ENCODE data around the gene KASH5. TPM values are rescaled to one million over a fixed set of nuclear protein-coding genes. Genes with fewer than 3 reads are reported as not detected.
"Not testable (repeated sequence)": the region's sequence is repeated elsewhere in the genome, so short reads cannot be mapped to it uniquely, and the experiment has no call there.

KASH5 gene
- total RNA-seq, 1 experiment from 2014 or later, result not detected

DNA sequence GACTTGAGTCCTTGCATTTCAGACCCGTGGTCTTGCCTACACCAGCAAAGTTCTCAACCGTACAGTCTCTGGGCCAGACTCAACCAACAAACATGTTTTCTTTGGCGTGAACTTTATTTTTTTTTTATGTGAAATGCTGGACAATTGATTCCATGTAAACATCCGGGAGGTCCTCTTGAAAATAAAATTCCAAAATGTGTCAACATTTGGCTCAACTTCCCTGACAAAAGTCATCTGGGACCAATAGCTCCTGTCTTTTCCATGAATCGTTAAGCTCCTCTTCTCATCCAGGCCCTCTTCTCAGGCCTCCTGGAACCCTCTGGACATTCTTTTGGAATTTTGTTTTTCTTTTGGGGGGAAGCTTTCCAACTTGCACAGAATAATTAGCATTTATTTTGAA, 67.7 kb downstream of the KASH5 start:
- DNase-seq (ENCODE audit: low spot score), result no peak

DNA sequence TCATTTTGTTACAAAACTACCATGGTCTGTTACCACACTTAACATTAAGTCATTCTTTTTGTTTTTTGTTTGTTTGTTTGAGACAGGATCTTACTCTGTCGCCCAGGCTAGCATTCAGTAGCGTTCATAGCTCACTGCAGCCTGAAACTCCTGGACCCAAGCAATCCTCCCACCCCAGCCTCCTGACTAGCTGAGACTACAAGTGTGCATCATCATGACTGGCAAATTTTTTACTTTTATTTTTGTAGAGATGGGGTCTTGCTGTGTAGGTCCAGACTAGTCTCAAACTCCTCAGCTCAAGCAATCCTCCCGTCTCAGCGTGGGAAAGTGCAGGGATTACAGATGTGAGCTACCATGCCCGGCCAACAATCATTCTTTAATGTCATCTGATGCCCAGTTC, 68.3 kb downstream of the KASH5 start:
- no peak for DNase-seq (ENCODE audit: low spot score)

DNA sequence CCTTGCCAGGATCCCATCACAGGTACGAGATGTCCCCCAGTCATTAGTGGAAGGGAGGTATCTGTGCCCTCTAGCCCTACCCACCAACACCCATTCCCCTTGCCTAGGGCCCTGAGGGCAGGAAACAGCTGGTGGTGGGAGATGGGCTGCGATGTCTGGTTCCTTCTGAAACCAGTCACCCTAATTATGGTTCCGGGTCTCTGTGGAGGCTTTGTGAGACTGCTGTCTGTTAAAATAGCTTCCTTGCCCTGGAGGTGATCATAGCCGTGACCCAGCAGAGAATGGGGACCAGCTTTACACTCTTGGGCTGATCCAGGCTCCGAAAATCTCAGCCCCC, 70.5 kb downstream of the KASH5 start:
- no peak for DNase-seq (ENCODE audit: low spot score)

- DNase-seq (ENCODE audit: low spot score), result no peak
These were observed 71.3 kb downstream of the KASH5 start for GRCh38 chr19:49459388-49459787.

DNA sequence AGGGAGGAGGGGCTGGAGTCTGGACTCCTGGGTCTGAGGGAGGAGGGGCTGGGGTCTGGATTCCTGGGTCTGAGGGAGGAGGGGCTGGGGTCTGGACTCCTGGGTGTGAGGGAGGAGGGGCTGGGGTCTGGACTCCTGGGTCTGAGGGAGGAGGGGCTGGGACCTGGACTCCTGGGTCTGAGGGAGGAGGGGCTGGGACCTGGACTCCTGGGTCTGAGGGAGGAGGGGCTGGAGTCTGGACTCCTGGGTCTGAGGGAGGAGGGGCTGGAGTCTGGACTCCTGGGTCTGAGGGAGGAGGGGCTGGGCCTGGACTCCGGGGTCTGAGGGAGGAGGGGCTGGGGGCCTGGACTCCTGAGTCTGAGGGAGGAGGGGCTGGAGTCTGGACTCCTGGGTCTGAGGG, 73.1 kb downstream of the KASH5 start:
- DNase-seq (ENCODE audit: low spot score), result not testable (repeated sequence)

DNA sequence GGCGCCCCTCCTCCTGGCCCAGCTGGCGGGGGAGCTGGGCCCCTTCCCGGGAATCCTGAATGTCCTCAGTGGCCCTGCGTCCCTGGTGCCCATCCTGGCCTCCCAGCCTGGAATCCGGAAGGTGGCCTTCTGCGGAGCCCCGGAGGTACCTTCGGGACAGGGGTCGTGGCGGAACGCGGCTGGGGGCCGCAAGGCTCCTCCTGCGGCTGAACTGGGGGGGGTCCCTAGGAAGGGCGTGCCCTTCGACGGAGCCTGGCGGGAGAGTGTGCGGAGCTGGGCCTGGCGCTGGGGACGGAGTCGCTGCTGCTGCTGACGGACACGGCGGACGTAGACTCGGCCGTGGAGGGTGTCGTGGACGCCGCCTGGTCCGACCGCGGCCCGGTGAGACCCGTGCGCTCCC, 73.6 kb downstream of the KASH5 start:
- DNase-seq (ENCODE audit: low spot score), result no peak

GRCh38 chr19:49462492-49462891, 74.4 kb downstream of the KASH5 start:
- no peak for DNase-seq (ENCODE audit: low spot score)

- no peak for DNase-seq (ENCODE audit: low spot score)
These were observed 76.1 kb downstream of the KASH5 start for GRCh38 chr19:49463960-49464740.

GRCh38 chr19:49465371-49465770, 77.3 kb downstream of the KASH5 start:
- no peak for DNase-seq (ENCODE audit: low spot score)

Other genes starting within 250 kb of the KASH5 start
- 0.08 TPM in 1 of 2 replicates, not detected in the other for gene HRC, start 232.9 kb upstream of the KASH5 start, total RNA-seq (2014; rRNA removed; shearing (Covaris generic))
- 28.7 and 33.7 TPM in 2 replicates for gene TRPM4, start 230.5 kb upstream of the KASH5 start, total RNA-seq (2014; rRNA removed; shearing (Covaris generic))
- gene SLC6A16, start 63.1 kb upstream of the KASH5 start, total RNA-seq (2014; rRNA removed; shearing (Covaris generic)), result 0.26 TPM in 1 of 2 replicates, not detected in the other
- not detected in 2 replicates for gene CD37, start 52.8 kb upstream of the KASH5 start, total RNA-seq (2014; rRNA removed; shearing (Covaris generic))
- gene TEAD2, start 25.8 kb upstream of the KASH5 start, total RNA-seq (2014; rRNA removed; shearing (Covaris generic)), result 27.2 and 28.6 TPM in 2 replicates
- 0.18 and 0.53 TPM in 2 replicates for gene DKKL1, start 24.4 kb upstream of the KASH5 start, total RNA-seq (2014; rRNA removed; shearing (Covaris generic))
- not detected in 2 replicates for gene PTH2, start 35.2 kb downstream of the KASH5 start, total RNA-seq (2014; rRNA removed; shearing (Covaris generic))
- not detected in 2 replicates for gene GFY, start 37.1 kb downstream of the KASH5 start, total RNA-seq (2014; rRNA removed; shearing (Covaris generic))
- gene SLC17A7, start 53.3 kb downstream of the KASH5 start, total RNA-seq (2014; rRNA removed; shearing (Covaris generic)), result 0.13 and 0.18 TPM in 2 replicates
- 337 and 351 TPM in 2 replicates for gene PIH1D1, start 63.6 kb downstream of the KASH5 start, total RNA-seq (2014; rRNA removed; shearing (Covaris generic))
- gene ALDH16A1, start 65.0 kb downstream of the KASH5 start, total RNA-seq (2014; rRNA removed; shearing (Covaris generic)), result 214 and 224 TPM in 2 replicates
- 1.6 and 2.1 TPM in 2 replicates for gene FLT3LG, start 86.0 kb downstream of the KASH5 start, total RNA-seq (2014; rRNA removed; shearing (Covaris generic))
- 7,406 and 7,983 TPM in 2 replicates for gene RPL13A, start 99.4 kb downstream of the KASH5 start, total RNA-seq (2014; rRNA removed; shearing (Covaris generic))
- 5,724 and 5,984 TPM in 2 replicates for gene RPS11, start 108.2 kb downstream of the KASH5 start, total RNA-seq (2014; rRNA removed; shearing (Covaris generic))
- 150 and 176 TPM in 2 replicates for gene FCGRT, start 124.4 kb downstream of the KASH5 start, total RNA-seq (2014; rRNA removed; shearing (Covaris generic))
- gene RCN3, start 139.8 kb downstream of the KASH5 start, total RNA-seq (2014; rRNA removed; shearing (Covaris generic)), result 17.6 and 25.6 TPM in 2 replicates
- 247 and 262 TPM in 2 replicates for gene NOSIP, start 192.3 kb downstream of the KASH5 start, total RNA-seq (2014; rRNA removed; shearing (Covaris generic))
- gene PRRG2, start 193.1 kb downstream of the KASH5 start, total RNA-seq (2014; rRNA removed; shearing (Covaris generic)), result 25.8 and 26.3 TPM in 2 replicates
- gene PRR12, start 202.9 kb downstream of the KASH5 start, total RNA-seq (2014; rRNA removed; shearing (Covaris generic)), result 15.0 and 15.3 TPM in 2 replicates

Measured in HT-29 (cell line).